Endodermal cell (in vitro differentiated cells): ENCODE data around the gene IL1RAPL2. TPM values are rescaled to one million over a fixed set of nuclear protein-coding genes. Genes with fewer than 3 reads are reported as not detected.
"Not testable (repeated sequence)": the region's sequence is repeated elsewhere in the genome, so short reads cannot be mapped to it uniquely, and the experiment has no call there.

Source experiments
- DNase-seq: peaks from one replicate; pipeline ENCODE4 v3.0.0-alpha.2; 2017
- H3K27ac ChIP-seq: 2 replicates; pipeline ENCODE4 v1.5.1; 2013; ENCODE audit warnings: mild to moderate bottlenecking, low read depth, low read length, moderate library complexity
- H3K27me3 ChIP-seq: 2 replicates; pipeline ENCODE4 v1.6.1; 2013; ENCODE audit warnings: mild to moderate bottlenecking, low read length, moderate library complexity; ENCODE audit not compliant: insufficient read depth, control insufficient read depth, poor library complexity, severe bottlenecking
- H3K36me3 ChIP-seq: 2 replicates; pipeline ENCODE4 v1.7.0; 2013; ENCODE audit warnings: mild to moderate bottlenecking, low read length, moderate library complexity; ENCODE audit not compliant: control insufficient read depth, insufficient read depth
- H3K4me1 ChIP-seq: one replicate; pipeline ENCODE4 v1.7.0; 2013; ENCODE audit warnings: low read length; ENCODE audit not compliant: control insufficient read depth, insufficient read depth
- H3K4me3 ChIP-seq: 2 replicates; pipeline ENCODE4 v1.5.1; 2013; ENCODE audit warnings: mild to moderate bottlenecking, low read length, moderate library complexity
- H3K9ac ChIP-seq: 2 replicates; pipeline ENCODE4 v1.6.1; 2013; ENCODE audit warnings: mild to moderate bottlenecking, low read length, moderate library complexity; ENCODE audit not compliant: poor library complexity, severe bottlenecking; ENCODE audit errors: extremely low read depth
- H3K9me3 ChIP-seq: 2 replicates; pipeline ENCODE4 v1.6.1; 2013; ENCODE audit warnings: mild to moderate bottlenecking, low read length, moderate library complexity; ENCODE audit not compliant: control insufficient read depth
- H3K27ac Mint-ChIP-seq: 2 replicates; pipeline ENCODE4 v1.8.0; 2020; ENCODE audit warnings: mixed read lengths
- H3K27me3 Mint-ChIP-seq: 2 replicates; pipeline ENCODE4 v1.8.0; 2021; ENCODE audit warnings: mild to moderate bottlenecking, mixed read lengths; ENCODE audit not compliant: insufficient read depth
- H3K36me3 Mint-ChIP-seq: 2 replicates; pipeline ENCODE4 v1.8.0; 2020; ENCODE audit warnings: low read depth, mixed read lengths
- H3K4me1 Mint-ChIP-seq: 2 replicates; pipeline ENCODE4 v1.8.0; 2020; ENCODE audit warnings: mixed read lengths
- H3K4me3 Mint-ChIP-seq: 2 replicates; pipeline ENCODE4 v1.8.0; 2020; ENCODE audit warnings: mild to moderate bottlenecking, moderate library complexity, mixed read lengths
- H3K9me3 Mint-ChIP-seq: 2 replicates; pipeline ENCODE4 v1.8.0; 2020; ENCODE audit warnings: mild to moderate bottlenecking, mixed read lengths
- CTCF ChIP-seq: fragments of 200-600 bp; sonication (generic); conservative IDR thresholded peaks from 2 replicates; pipeline ENCODE4 v1.5.0; 2021; ENCODE audit warnings: antibody characterized with exemption, mild to moderate bottlenecking
- WGBS, 2 experiments: methylation state at CpG; one replicate each; pipeline versions ENCODE4 v1.1.5 to v1.1.7; 2013; ENCODE audit warnings: missing lambda C conversion rate in 2 of 2, mixed read lengths in 1 of 2; ENCODE audit not compliant: insufficient coverage in 1 of 2, insufficient read length in 1 of 2; 5-methylcytosine and 5-hydroxymethylcytosine counted together
- total RNA-seq, 2 donors: library from RNA; stranded (reverse); fragmentation: NEBNext Ultra II Directional in 1 of 2; extraction: Animal tissue kit (Norgen Biotek cat#: 25700) in 1 of 2; gene quantifications; 2 replicates in 1 of 2; 3 replicates in 1 of 2; pipeline ENCODE4 v1.2.1, GENCODE V29; 2021

IL1RAPL2 gene
- total RNA-seq, 2 donors from 2014 or later, result 0.13 TPM; not detected in 1

DNA sequence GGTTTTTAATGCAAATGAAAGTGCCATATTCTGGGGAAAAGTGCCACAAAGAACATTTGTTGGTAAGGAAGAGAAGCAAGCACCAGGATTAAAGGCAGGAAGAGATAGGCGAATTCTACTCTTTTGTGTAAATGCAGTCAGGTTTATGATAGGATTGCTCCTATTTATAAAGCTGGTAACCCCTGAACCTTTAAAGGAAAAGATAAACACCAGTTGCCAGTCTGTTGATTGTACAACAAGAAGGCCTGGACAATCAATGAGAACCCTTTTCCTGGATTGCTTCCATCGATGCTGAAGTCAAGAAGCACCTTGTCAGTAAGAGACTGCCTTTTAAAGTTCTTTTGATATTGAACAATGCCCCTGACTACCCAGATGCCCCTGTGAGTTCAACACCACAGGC is 1098.2 kb downstream of the IL1RAPL2 start:
- no peak overlapping the region for H3K4me3 ChIP-seq
- no peaks in the 10 kb centered on the region for H3K27me3 ChIP-seq
- TF ChIP-seq CTCF, result no peak
- H3K9me3 Mint-ChIP-seq, result peaks cover 33% of the 10 kb centered on the region
- H3K9me3 ChIP-seq, result no peaks in the 10 kb centered on the region
- no peak for DNase-seq
- no peak overlapping the region for H3K27ac ChIP-seq
- H3K27me3 Mint-ChIP-seq, result no peaks in the 10 kb centered on the region
- H3K4me1 Mint-ChIP-seq, result no peaks in the 10 kb centered on the region
- H3K27ac Mint-ChIP-seq, result no peak overlapping the region
- H3K4me1 ChIP-seq, result no peaks in the 10 kb centered on the region
- 85% methylated on average over 2 of the region's 2 CpGs; no CpG with 5 or more reads in 1 of the 2 experiments for WGBS, 2 experiments
- H3K36me3 Mint-ChIP-seq, result no peaks in the 10 kb centered on the region
- H3K9ac ChIP-seq, result no peak overlapping the region
- no peak overlapping the region for H3K4me3 Mint-ChIP-seq
- H3K36me3 ChIP-seq, result no peaks in the 10 kb centered on the region

GRCh38 chrX:105684288-105684687 is 1118.3 kb downstream of the IL1RAPL2 start:
- peaks cover 47% of the 10 kb centered on the region for H3K9me3 Mint-ChIP-seq
- not testable (repeated sequence) for H3K27me3 Mint-ChIP-seq

DNA sequence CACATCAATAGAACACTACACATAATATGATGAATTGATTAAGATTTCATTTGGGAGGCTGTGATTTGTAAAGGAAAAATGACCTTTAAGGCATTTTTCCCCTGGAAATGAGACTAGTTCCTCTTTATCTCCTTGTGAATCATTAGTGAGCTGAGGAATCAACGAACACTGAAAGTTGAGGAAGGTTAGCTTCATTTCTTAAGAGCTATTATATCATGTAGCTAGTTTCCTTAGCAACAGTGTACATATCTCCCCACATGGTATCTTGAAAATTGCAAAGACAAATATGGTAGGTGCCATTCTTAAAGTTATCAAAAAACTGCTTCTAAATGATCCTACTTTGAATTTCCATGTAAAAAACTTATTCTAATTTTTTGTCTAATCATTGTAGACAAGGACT is 1128.8 kb downstream of the IL1RAPL2 start:
- Histone ChIP-seq H3K36me3 (no peaks in the 10 kb centered on the region), H3K4me3 (no peak overlapping the region), H3K9ac (no peak overlapping the region), H3K27me3 (no peaks in the 10 kb centered on the region), H3K9me3 (no peaks in the 10 kb centered on the region), H3K27ac (no peak overlapping the region), H3K4me1 (no peaks in the 10 kb centered on the region)
- Mint-ChIP-seq H3K4me3 (no peak overlapping the region), H3K9me3 (peaks cover 23% of the 10 kb centered on the region), H3K27me3 (no peaks in the 10 kb centered on the region), H3K36me3 (no peaks in the 10 kb centered on the region), H3K27ac (no peak overlapping the region), H3K4me1 (no peaks in the 10 kb centered on the region)
- WGBS, 2 experiments, result no CpG with 5 or more reads among the region's 1 CpG
- DNase-seq, result no peak
- no peak for TF ChIP-seq CTCF

More at GRCh38 chrX:105684288-105684687, 1118.3 kb downstream of the IL1RAPL2 start:
- WGBS, 2 experiments, result 91% methylated on average over 7 of the region's 7 CpGs; no CpG with 5 or more reads in 1 of the 2 experiments
- H3K36me3 Mint-ChIP-seq, H3K4me1 Mint-ChIP-seq, H3K4me3 Mint-ChIP-seq, DNase-seq, H3K4me1 ChIP-seq, H3K9ac ChIP-seq, H3K36me3 ChIP-seq, H3K4me3 ChIP-seq, H3K27ac ChIP-seq, H3K9me3 ChIP-seq, H3K27me3 ChIP-seq, H3K27ac Mint-ChIP-seq: not testable (repeated sequence)

- Histone ChIP-seq H3K9ac (no peak overlapping the region), H3K4me3 (no peak overlapping the region), H3K4me1 (no peaks in the 10 kb centered on the region), H3K9me3 (no peaks in the 10 kb centered on the region), H3K27ac (no peak overlapping the region), H3K27me3 (no peaks in the 10 kb centered on the region), H3K36me3 (no peaks in the 10 kb centered on the region)
- H3K27me3 Mint-ChIP-seq, result no peaks in the 10 kb centered on the region
- TF ChIP-seq CTCF, result no peak
- no peak for DNase-seq
- H3K4me3 Mint-ChIP-seq, result no peak overlapping the region
- H3K9me3 Mint-ChIP-seq, result peaks cover 20% of the 10 kb centered on the region
- peaks cover 4% of the 10 kb centered on the region for H3K4me1 Mint-ChIP-seq
- H3K27ac Mint-ChIP-seq, result no peak overlapping the region
- no CpG with 5 or more reads among the region's 1 CpG for WGBS, 2 experiments
- H3K36me3 Mint-ChIP-seq, result no peaks in the 10 kb centered on the region
These were observed 1129.5 kb downstream of the IL1RAPL2 start for GRCh38 chrX:105695451-105695850.
